GM12878 (cell line): ENCODE measurements around the gene TIMM21. TPM values are rescaled to one million over a fixed set of nuclear protein-coding genes. Genes with fewer than 3 reads are reported as not detected.
A peak's percentile ranks its signal among the peaks of the same experiment; 100 is the strongest.

ENCODE experiments used
- CREB1 ChIP-seq: IDR thresholded peaks from 2 replicates; pipeline ENCODE4 v1.6.1; 2012; ENCODE audit warnings: low read depth, mild to moderate bottlenecking, inconsistent platforms
- ETV6 ChIP-seq, 2 experiments: fragments of 450-650 bp in 1 of 2; IDR thresholded peaks in 1 of 2; conservative IDR thresholded peaks in 1 of 2; 2 replicates each; pipeline ENCODE4 v1.6.1; 2014; ENCODE audit warnings: antibody characterized with exemption in 1 of 2, borderline replicate concordance in 1 of 2, low read depth in 1 of 2, mild to moderate bottlenecking in 1 of 2, moderate library complexity in 1 of 2
- GATAD2B ChIP-seq: fragments of 450-650 bp; conservative IDR thresholded peaks from 2 replicates; pipeline ENCODE4 v1.6.1; 2017; ENCODE audit warnings: low read depth, mild to moderate bottlenecking, moderate library complexity
- HDAC2 ChIP-seq: fragments of 200-600 bp; sonication (generic); IDR thresholded peaks from 2 replicates; pipeline ENCODE4 v1.6.1; 2017
- KDM1A ChIP-seq: fragments of 200-600 bp; sonication (generic); IDR thresholded peaks from 2 replicates; pipeline ENCODE4 v1.6.1; 2016; ENCODE audit warnings: borderline replicate concordance
- MTA2 ChIP-seq: fragments of 450-650 bp; IDR thresholded peaks from 2 replicates; pipeline ENCODE4 v1.6.1; 2016; ENCODE audit warnings: low read depth, mild to moderate bottlenecking, moderate library complexity
- MYB ChIP-seq: fragments of 150-350 bp; IDR thresholded peaks from 2 replicates; pipeline ENCODE4 v1.6.1; 2014; ENCODE audit warnings: mild to moderate bottlenecking, low read depth, low read length, borderline replicate concordance
- PAX5 ChIP-seq: IDR thresholded peaks from 2 replicates; pipeline ENCODE4 v1.6.1; 2011; ENCODE audit warnings: low read depth, low read length, borderline replicate concordance
- PKNOX1 ChIP-seq: fragments of 450-650 bp; IDR thresholded peaks from 2 replicates; pipeline ENCODE4 v1.6.1; 2016; ENCODE audit warnings: mild to moderate bottlenecking
- POLR2AphosphoS2 ChIP-seq: IDR thresholded peaks from 2 replicates; pipeline ENCODE4 v1.6.1; 2011; ENCODE audit warnings: low read depth, mild to moderate bottlenecking, low read length, improper control_type of control experiment, moderate library complexity
- POU2F2 ChIP-seq: IDR thresholded peaks from 3 replicates; pipeline ENCODE4 v1.6.1; 2011; ENCODE audit warnings: low read depth, mild to moderate bottlenecking, low read length, borderline replicate concordance
- SIX5 ChIP-seq: IDR thresholded peaks from 2 replicates; pipeline ENCODE4 v1.6.1; 2011; ENCODE audit warnings: mild to moderate bottlenecking, low read depth, low read length, moderate library complexity; ENCODE audit not compliant: severe bottlenecking
- SMAD1 ChIP-seq: fragments of 450-650 bp; IDR thresholded peaks from 2 replicates; pipeline ENCODE4 v1.6.1; 2018; ENCODE audit warnings: mild to moderate bottlenecking, low read depth; ENCODE audit not compliant: partially characterized antibody
- SMAD5 ChIP-seq: IDR thresholded peaks from 2 replicates; pipeline ENCODE4 v1.6.1; 2016; ENCODE audit warnings: antibody characterized with exemption, low read depth
- SMARCA5 ChIP-seq: fragments of 450-650 bp; IDR thresholded peaks from 2 replicates; pipeline ENCODE4 v1.6.1; 2017; ENCODE audit warnings: mild to moderate bottlenecking
- SREBF2 ChIP-seq: IDR thresholded peaks from 2 replicates; pipeline ENCODE4 v1.6.1; 2012; ENCODE audit warnings: mild to moderate bottlenecking, low read length
- STAT1 ChIP-seq: fragments of 450-650 bp; conservative IDR thresholded peaks from 2 replicates; pipeline ENCODE4 v1.6.1; 2014; ENCODE audit warnings: antibody characterized with exemption, mild to moderate bottlenecking
- SUPT20H ChIP-seq: IDR thresholded peaks from 2 replicates; pipeline ENCODE4 v1.6.1; 2011; ENCODE audit warnings: low read depth, mild to moderate bottlenecking, low read length, moderate library complexity, borderline replicate concordance; ENCODE audit not compliant: control insufficient read depth
- USF2 ChIP-seq: IDR thresholded peaks from 2 replicates; pipeline ENCODE4 v1.6.1; 2011; ENCODE audit warnings: low read depth, low read length, improper control_type of control experiment, borderline replicate concordance
- WRNIP1 ChIP-seq: IDR thresholded peaks from 2 replicates; pipeline ENCODE4 v1.6.1; 2011; ENCODE audit warnings: low read depth, low read length, improper control_type of control experiment, borderline replicate concordance
- YY1 ChIP-seq: IDR thresholded peaks from 2 replicates; pipeline ENCODE4 v1.6.1; 2011; ENCODE audit warnings: low read depth, mild to moderate bottlenecking, low read length
- ZBTB4 ChIP-seq: fragments of 450-650 bp; formaldehyde crosslinking; IDR thresholded peaks from 2 replicates; pipeline ENCODE4 v1.4.0; 2022; ENCODE audit warnings: mild to moderate bottlenecking, moderate library complexity
- ZNF384 ChIP-seq: IDR thresholded peaks from 2 replicates; pipeline ENCODE4 v1.6.1; 2012; ENCODE audit warnings: low read depth, mild to moderate bottlenecking, low read length, improper control_type of control experiment, borderline replicate concordance
- polyA plus RNA-seq, 11 experiments: library from polyadenylated mRNA; depleted of rRNA in 4 of 11; unstranded in 6 of 11; stranded (reverse) in 5 of 11; fragments of >200 nt; fragmentation: Nextera tagmentation in 4 of 11; fragmentation: Illumina TruSeq in 1 of 11; extraction: Ambion mirVana in 4 of 11; extraction: Trizol in 1 of 11; gene quantifications; 1 replicate in 1 of 11; 2 replicates in 10 of 11; pipeline versions ENCODE4 v1.2.1 to v1.2.3, GENCODE V29; 2011 to 2016; ENCODE audit warnings: inconsistent platforms in 2 of 11, missing spikeins in 2 of 11, low read depth in 1 of 11
- total RNA-seq, 4 experiments: library from RNA; depleted of rRNA in 3 of 4; stranded (reverse); fragments of >200 nt in 3 of 4; fragmentation: Illumina TruSeq in 1 of 4; extraction: Trizol in 1 of 4; gene quantifications; 2 replicates each; pipeline versions ENCODE4 v1.2.1 to v1.2.3, GENCODE V29; 2013 to 2021
- TF ChIP-seq, protein P1 (sequence below): fragments of 450-650 bp; IDR thresholded peaks from 2 replicates; pipeline ENCODE4 v1.6.1; 2017; ENCODE audit warnings: mild to moderate bottlenecking

Gene TIMM21
- total and polyA plus RNA-seq, 10 of the 15 experiments (the other 5 are each of a cell fraction or from before 2014, with no cell fraction given), result 39.5 to 203 (median 83.4) TPM

DNA sequence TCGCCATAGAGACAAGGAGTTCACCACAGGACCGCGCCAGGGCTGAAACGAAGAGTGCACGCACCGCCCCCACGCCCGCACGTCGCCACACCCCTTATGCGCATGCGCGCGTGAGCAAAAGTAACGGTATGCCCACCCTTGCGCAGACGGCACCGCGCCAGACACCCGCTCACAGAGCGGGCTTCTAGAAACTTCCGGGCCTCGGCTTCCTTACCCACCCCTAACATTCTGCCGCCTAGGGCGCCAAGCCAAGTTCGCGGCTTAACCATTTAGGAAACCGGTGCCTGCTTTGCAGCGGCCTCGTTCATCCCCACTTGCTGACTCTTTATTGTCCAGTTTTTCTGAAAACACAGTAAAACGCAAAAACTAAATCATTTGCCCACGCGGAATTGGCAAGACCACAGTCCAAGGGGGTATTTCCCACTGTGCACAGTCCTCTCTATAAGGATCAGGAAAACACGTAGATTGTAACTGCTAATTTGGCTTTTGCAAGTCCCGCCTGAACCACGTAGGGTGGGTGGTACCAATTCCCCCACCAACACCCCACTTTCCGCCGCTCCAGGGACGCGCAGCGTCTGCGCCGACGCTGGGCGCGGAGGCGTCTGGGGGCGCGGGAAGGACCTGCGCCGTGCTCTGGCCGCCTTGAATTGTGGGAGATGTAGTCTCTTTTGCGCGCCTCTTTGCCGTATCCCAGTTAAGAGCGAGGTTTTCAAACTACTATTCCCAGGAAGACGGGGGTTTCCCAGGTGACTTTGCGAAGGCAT is at the start of gene TIMM21, which contains the start of gene FBXO15 (continued):
- TF ChIP-seq SIX5, result peak; percentile 98
- no peak for TF ChIP-seq STAT1
- TF ChIP-seq ETV6 (conservative IDR thresholded peaks at IDR 0.05 in 1 of 2, IDR thresholded peaks at IDR 0.05 in 1 of 2; ENCODE audit: borderline replicate concordance in 1 of 2, low read depth in 1 of 2), result no peak
- no peak for TF ChIP-seq WRNIP1
- no peak for TF ChIP-seq SREBF2
- 0 out of 2 replicates have a peak, but pooled peaks have one; percentile 45 for TF ChIP-seq POLR2AphosphoS2
- peak; percentile 42 for TF ChIP-seq SMAD1
- no peak for TF ChIP-seq GATAD2B
- peak; percentile 46 for TF ChIP-seq PKNOX1
- TF ChIP-seq MYB, result no peak
- TF ChIP-seq SMAD5, result peak; percentile 62; the same call in 1 of the 2 replicates
- no peak for TF ChIP-seq KDM1A
- peak; percentile 56; the same call in 2 of the 3 replicates for TF ChIP-seq POU2F2
- no peak for TF ChIP-seq SUPT20H
- no peak for TF ChIP-seq SMARCA5
- TF ChIP-seq MTA2, result 0 out of 2 replicates have a peak, but pooled peaks have one; percentile 30
- peak; percentile 50; the same call in 1 of the 2 replicates for TF ChIP-seq PAX5
- TF ChIP-seq, protein P1, sequence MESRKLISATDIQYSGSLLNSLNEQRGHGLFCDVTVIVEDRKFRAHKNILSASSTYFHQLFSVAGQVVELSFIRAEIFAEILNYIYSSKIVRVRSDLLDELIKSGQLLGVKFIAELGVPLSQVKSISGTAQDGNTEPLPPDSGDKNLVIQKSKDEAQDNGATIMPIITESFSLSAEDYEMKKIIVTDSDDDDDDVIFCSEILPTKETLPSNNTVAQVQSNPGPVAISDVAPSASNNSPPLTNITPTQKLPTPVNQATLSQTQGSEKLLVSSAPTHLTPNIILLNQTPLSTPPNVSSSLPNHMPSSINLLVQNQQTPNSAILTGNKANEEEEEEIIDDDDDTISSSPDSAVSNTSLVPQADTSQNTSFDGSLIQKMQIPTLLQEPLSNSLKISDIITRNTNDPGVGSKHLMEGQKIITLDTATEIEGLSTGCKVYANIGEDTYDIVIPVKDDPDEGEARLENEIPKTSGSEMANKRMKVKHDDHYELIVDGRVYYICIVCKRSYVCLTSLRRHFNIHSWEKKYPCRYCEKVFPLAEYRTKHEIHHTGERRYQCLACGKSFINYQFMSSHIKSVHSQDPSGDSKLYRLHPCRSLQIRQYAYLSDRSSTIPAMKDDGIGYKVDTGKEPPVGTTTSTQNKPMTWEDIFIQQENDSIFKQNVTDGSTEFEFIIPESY, result no peak
- TF ChIP-seq ZNF384, result no peak
- TF ChIP-seq HDAC2, result 0 out of 2 replicates have a peak, but pooled peaks have one; percentile 69
- TF ChIP-seq USF2, result no peak
- peak; percentile 96 for TF ChIP-seq CREB1
- TF ChIP-seq YY1, result peak; percentile 95
- no peak for TF ChIP-seq ZBTB4 (CRISPR knock-in tag)
